CD4-positive, alpha-beta T cell treated with Interferon alpha-2 for 1 hour (primary cell): Measurements from ENCODE around the gene NAA15.
"Not testable (repeated sequence)": the region's sequence is repeated elsewhere in the genome, so short reads cannot be mapped to it uniquely, and the experiment has no call there.

Experiments used
- DNase-seq, 2 donors: peaks; one replicate each; pipeline ENCODE4 v3.0.0-alpha.2; 2020 to 2022

Gene NAA15

GRCh38 chr4:139368998-139369397 lies 67.7 kb downstream of the NAA15 start:
- DNase-seq: no peak

GRCh38 chr4:139374251-139374650 lies 72.9 kb downstream of the NAA15 start:
- DNase-seq: no peak

GRCh38 chr4:139386421-139386820 lies 85.1 kb downstream of the NAA15 start:
- DNase-seq: no peak

GRCh38 chr4:139389102-139389501 lies 87.8 kb downstream of the NAA15 start:
- no peak for DNase-seq

GRCh38 chr4:139389991-139390390 lies 88.7 kb downstream of the NAA15 start:
- no peak for DNase-seq

- DNase-seq: no peak
Measured at GRCh38 chr4:139391731-139392130, 90.4 kb downstream of the NAA15 start.

GRCh38 chr4:139392797-139393196 lies 91.5 kb downstream of the NAA15 start:
- no peak for DNase-seq

GRCh38 chr4:139401368-139401767 lies 100.1 kb downstream of the NAA15 start:
- no peak for DNase-seq

- DNase-seq: no peak
Measured at GRCh38 chr4:139402436-139402835, 101.1 kb downstream of the NAA15 start.

GRCh38 chr4:139403462-139403861 lies 102.2 kb downstream of the NAA15 start:
- DNase-seq: no peak

- DNase-seq: no peak
Measured at GRCh38 chr4:139410312-139410711, 109.0 kb downstream of the NAA15 start.

- not testable (repeated sequence) for DNase-seq
Measured at GRCh38 chr4:139414671-139415210, 113.4 kb downstream of the NAA15 start.

- DNase-seq: peak; percentile 26 to 57
Measured at GRCh38 chr4:139416073-139416673, 114.9 kb downstream of the NAA15 start.

- DNase-seq: peak; percentile 52 to 75
Measured at GRCh38 chr4:139419388-139419914, 118.1 kb downstream of the NAA15 start.

- DNase-seq: no peak
Measured at GRCh38 chr4:139420652-139421051, 119.3 kb downstream of the NAA15 start.

GRCh38 chr4:139436122-139436521 lies 134.8 kb downstream of the NAA15 start:
- DNase-seq: no peak

- no peak for DNase-seq
Measured at GRCh38 chr4:139438141-139438540, 136.8 kb downstream of the NAA15 start.

GRCh38 chr4:139441029-139441428 lies 139.7 kb downstream of the NAA15 start:
- DNase-seq: no peak

- no peak for DNase-seq
Measured at GRCh38 chr4:139443661-139444060, 142.4 kb downstream of the NAA15 start.

- DNase-seq: not testable (repeated sequence)
Measured at GRCh38 chr4:139444881-139445280, 143.6 kb downstream of the NAA15 start.

- DNase-seq: not testable (repeated sequence)
Measured at GRCh38 chr4:139447078-139447477, 145.8 kb downstream of the NAA15 start.

GRCh38 chr4:139450586-139450985 lies 149.3 kb downstream of the NAA15 start:
- no peak for DNase-seq

GRCh38 chr4:139451997-139452396 lies 150.7 kb downstream of the NAA15 start:
- no peak for DNase-seq

- DNase-seq: peak; percentile 76 to 86
Measured at GRCh38 chr4:139453041-139453370, 151.7 kb downstream of the NAA15 start.
